ENCODE data around the gene PARP3.
"Not testable (repeated sequence)": the region's sequence is repeated elsewhere in the genome, so short reads cannot be mapped to it uniquely, and the experiment has no call there.

PARP3 gene

GRCh38 chr3:51941798-51942602 is at the start of gene PARP3, which contains the start of gene RRP9:
TSS of gene PARP3 (plus strand) at chr3:51942363. CDS start at chr3:51943356, 993 bp downstream.
TSS of gene RRP9 (minus strand) at chr3:51941904. CDS start at chr3:51941867, 37 bp downstream.
- in situ Hi-C loops (cut with MboI; ENCODE audit: low sequenced_read_pairs), result no loop called here

GRCh38 chr3:51894391-51894790 is 47.8 kb upstream of the PARP3 start:
- in situ Hi-C loops (cut with MboI; ENCODE audit: low sequenced_read_pairs), result no loop called here

DNA sequence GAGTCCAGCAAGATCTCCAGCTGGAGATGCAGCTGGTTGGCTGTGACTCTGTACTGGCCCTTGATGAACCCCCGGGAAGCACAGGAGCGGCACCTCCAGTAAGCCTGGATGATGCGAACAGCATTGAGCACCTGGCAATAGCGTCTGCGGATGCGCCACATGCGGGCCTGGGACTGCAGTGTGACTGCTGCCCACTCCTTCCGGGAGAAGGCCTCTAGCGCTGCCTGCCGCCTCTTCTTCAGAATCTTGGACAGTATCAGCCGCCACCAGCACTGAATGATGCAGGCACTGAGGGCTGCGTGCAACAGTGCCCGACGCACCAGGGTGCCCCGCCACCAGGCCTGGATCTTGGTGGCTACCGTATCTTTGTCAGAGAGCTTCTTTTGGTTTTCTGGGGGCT is 47.2 kb upstream of the PARP3 start:
- in situ Hi-C loops (cut with MboI; ENCODE audit: low sequenced_read_pairs), result no loop called here

GRCh38 chr3:51896607-51897305 is 45.4 kb upstream of the PARP3 start:
- in situ Hi-C loops (cut with MboI; ENCODE audit: low sequenced_read_pairs), result no loop called here

DNA sequence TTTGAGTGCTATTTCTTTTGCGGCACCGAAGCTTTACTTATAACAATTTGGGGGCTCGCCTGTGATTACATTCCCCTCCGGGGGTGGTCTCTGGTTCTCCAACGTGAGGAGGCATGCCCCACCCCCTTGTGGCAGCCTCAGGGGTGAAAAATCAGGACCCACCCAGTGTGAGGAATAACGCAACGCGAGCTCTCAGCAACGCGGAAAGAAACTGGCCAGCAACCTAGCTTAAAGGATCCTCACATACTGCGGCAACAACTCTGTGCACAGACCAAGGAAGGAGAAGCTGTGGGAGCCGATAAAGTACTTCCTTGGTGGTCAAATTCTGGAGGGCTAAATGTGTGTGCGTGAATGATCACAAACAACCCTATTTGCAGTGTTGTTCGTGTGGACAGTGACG is 44.8 kb upstream of the PARP3 start:
- in situ Hi-C loops (cut with MboI; ENCODE audit: low sequenced_read_pairs), result no loop called here

- in situ Hi-C loops (cut with MboI; ENCODE audit: low sequenced_read_pairs), result not testable (repeated sequence)
Observed at GRCh38 chr3:51900043-51900442, 42.1 kb upstream of the PARP3 start.

DNA sequence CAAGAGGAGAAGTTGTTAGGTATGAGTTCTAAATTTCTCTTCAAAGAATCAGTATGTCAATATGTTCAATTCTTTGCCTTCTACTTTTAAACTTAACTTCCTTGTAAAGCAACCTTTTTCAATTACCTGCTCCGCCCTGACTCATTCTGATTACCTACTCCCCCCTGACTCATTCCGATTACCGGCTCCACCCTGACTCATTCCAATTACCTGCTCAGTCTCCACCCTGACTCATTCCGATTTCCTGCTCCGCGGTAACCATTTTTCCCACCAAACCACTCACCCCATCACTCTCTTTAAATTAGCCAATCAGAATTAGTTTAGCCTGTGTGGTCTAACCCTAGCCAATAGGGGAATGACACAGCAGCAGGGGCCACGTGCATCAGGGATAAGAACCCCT is 39.8 kb upstream of the PARP3 start:
- in situ Hi-C loops (cut with MboI; ENCODE audit: low sequenced_read_pairs), result not testable (repeated sequence)

DNA sequence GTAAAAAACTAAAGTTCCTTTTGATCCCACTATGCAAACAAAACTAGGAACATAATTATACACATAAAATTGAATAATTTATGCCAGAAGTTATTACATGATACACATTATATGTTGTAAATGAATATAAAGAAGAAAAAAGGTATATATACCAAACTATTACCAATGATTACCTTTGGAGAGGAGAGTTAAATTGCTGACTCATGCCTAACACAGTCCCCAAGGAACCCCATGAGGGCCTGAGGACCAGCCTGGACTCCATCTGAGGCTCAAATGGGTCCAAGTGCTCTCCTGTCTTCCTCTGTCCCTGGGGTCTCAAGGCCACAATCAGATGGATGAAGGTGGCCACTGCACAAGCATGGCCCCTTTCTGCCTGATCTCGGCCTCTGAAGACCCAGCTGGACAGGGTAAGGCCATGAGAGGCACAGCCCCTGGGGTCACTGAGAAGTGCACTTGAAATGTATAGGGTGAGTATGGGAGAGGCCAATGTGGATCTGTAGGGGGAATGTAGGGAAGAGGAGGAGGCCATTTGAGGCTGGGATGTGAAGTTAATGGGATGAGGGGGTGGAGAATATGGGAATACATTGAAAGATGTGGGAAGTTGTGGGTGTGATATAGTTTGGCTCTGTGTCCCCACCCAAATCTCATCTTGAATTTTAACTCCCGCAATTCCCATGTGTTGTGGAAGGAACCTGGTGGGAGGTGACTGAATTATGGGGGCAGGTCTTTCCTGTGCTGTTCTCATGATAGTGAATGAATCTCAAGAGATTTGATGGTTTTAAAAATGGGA is 37.9 kb upstream of the PARP3 start:
- in situ Hi-C loops (cut with MboI; ENCODE audit: low sequenced_read_pairs), result no loop called here

- in situ Hi-C loops (cut with MboI; ENCODE audit: low sequenced_read_pairs), result no loop called here
Observed at GRCh38 chr3:51908026-51908425, 34.1 kb upstream of the PARP3 start.

DNA sequence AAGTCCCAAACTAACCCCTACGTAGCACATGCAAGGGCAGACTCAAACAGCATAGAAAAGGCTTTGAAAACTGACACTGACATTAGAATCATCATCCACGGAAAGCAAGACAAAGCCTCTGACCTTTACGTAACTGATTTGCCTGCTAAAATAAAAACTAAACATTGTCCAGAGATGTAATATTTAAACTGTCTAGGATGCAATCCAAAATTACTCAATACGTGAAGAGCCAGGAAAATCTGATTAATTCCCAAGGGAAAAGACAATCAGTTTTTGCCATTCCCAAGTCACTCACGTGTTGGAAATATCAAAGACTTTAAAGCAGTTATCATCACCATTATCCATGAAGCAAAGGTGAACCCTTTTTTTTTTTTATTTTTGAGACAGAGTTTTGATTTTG is 25.7 kb upstream of the PARP3 start:
- in situ Hi-C loops (cut with MboI; ENCODE audit: low sequenced_read_pairs), result no loop called here

- in situ Hi-C loops (cut with MboI; ENCODE audit: low sequenced_read_pairs), result no loop called here
Observed at GRCh38 chr3:51921081-51921578, 21.0 kb upstream of the PARP3 start.

DNA sequence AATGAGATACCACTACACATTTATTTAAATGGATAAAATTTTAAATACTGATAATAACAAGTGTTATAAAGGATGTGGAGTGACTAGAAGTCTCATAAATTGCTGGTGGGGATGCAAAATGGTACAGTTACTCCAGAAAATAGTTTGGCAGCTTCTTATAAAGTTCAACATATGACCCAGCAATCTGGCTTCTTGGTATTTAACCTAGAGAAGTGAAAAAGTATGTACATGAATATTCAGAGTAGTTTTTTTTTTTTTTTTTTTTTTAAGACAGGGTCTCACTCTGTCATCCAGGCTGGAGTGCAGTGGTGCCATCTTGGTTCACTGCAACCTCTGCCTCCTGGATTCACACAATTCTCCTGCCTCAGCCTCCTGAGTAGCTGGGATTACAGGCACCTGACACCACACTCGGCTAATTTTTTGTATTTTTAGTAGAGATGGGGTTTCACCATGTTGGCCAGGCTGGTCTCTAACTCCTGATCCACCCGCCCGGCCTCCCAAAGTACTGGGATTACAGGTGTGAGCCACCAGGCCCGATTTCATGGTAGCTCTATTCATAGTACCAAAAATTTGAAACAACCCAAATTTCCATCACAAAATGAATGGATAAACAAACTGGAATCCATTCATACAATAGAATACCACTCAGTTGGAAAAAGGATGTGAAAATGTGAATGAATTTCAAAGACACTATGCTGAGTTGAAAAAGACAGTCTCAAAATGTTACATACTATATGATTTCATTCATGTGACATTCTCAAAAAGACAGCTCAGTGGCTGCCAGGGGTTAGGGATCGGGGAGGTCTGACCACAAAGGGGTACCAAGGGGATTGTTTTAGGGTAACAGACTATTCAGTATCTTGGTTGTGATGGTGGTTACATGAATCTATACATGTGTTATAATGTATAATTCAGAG is 14.8 kb upstream of the PARP3 start:
- in situ Hi-C loops (cut with MboI; ENCODE audit: low sequenced_read_pairs), result no loop called here

GRCh38 chr3:51928438-51928837 is 13.7 kb upstream of the PARP3 start:
- in situ Hi-C loops (cut with MboI; ENCODE audit: low sequenced_read_pairs), result no loop called here

DNA sequence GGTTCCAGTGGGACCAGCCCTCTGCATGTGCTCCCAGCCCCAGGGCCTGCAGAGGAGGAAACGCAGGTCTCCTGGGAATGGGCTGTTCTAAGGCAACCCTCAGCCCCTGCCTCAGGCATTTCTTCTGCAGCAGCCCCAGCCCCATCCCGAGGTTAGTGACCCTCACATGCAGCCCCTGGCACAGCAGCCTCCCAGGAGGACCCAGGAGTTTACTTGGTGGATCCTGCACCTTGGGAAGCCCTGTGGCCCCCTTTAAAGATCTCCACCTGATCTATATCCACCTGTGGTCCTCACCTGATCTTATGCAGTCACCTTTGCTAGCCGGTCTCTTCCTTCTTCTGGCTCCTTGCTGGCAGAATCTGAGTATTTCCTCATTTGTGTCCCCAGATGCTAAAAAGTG is 13.2 kb upstream of the PARP3 start:
- in situ Hi-C loops (cut with MboI; ENCODE audit: low sequenced_read_pairs), result not testable (repeated sequence)

GRCh38 chr3:51929420-51930003 is 12.7 kb upstream of the PARP3 start:
- in situ Hi-C loops (cut with MboI; ENCODE audit: low sequenced_read_pairs), result no loop called here

GRCh38 chr3:51930439-51930838 is 11.7 kb upstream of the PARP3 start:
- in situ Hi-C loops (cut with MboI; ENCODE audit: low sequenced_read_pairs), result no loop called here

DNA sequence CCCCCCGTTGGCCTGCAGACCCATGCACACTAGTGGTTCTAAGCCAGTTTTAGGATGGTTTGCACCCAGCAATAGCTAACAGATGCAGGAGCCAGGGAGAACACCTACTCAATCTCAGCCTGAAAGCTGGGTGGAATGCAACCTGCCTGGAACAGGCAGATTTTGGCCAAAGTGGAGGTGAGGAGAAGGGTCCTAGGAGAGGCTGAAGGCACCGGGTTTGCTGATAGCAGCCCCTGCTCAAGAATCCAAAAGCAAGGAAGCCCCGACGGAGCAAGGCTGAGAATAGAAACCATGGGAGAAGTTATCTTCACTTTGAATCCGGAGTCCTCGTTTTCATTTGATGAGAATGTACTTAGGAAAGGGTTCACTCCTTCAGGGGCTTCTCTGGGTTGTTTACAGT is 10.4 kb upstream of the PARP3 start:
- in situ Hi-C loops (cut with MboI; ENCODE audit: low sequenced_read_pairs), result no loop called here

DNA sequence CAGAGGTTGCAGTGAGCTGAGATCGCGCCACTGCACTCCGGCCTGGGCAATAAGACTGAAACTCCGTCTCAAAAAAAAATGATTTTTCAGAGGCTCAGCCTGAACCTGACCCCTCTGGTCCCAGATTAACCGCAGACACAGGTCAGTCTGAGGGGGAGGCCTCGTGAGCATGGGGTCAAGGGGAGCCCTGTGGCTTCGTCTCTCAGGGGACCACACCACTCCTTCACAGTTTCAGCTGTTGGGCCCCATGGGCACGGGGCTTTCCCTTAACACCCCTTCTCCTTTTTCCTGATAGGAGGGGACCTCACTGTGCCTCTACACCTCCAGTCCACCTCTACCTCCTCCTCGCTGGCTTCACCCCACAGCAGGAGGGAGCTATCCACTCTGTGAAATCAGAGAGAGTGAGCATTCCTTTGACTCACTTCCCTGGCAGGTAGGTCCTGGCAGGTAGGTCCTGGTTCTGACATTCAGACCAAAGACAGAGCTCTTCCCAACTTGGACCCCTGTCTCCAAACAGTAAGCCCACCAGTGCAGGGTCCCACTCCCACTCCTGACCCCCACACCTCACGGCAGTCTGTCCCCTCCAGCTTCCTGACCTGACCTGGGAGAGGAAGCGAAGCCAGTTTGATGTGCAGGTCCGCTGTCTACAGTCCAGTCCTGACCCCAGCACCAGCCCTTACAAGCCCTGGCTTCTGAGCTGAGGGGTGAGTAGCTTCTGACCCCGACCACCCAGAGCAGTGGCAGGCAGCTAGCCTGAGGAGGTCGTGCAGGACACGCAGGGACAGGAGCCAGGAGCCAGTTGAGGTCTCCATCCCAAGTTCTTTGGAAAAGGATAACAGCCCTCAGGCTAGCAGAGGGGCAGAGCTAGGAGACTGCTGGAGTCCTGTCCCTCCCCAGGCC is 9.4 kb upstream of the PARP3 start:
- in situ Hi-C loops (cut with MboI; ENCODE audit: low sequenced_read_pairs), result no loop called here
